Osteocyte (in vitro differentiated cells): ENCODE results near the gene BNC2. TPM values are rescaled to one million over a fixed set of nuclear protein-coding genes. Genes with fewer than 3 reads are reported as not detected.

ENCODE experiments used
- DNase-seq: peaks from one replicate; pipeline ENCODE4 v3.0.0; 2021; ENCODE audit warnings: mixed read lengths; ENCODE audit not compliant: unreplicated experiment; ENCODE audit errors: extremely low spot score
- H3K27ac Mint-ChIP-seq: one replicate; pipeline ENCODE4 v1.8.0; 2021; ENCODE audit warnings: mild to moderate bottlenecking, mixed read lengths; ENCODE audit not compliant: unreplicated experiment
- H3K27me3 Mint-ChIP-seq: one replicate; pipeline ENCODE4 v1.8.0; 2021; ENCODE audit warnings: mixed read lengths; ENCODE audit not compliant: unreplicated experiment
- H3K36me3 Mint-ChIP-seq: one replicate; pipeline ENCODE4 v1.8.0; 2021; ENCODE audit warnings: mixed read lengths; ENCODE audit not compliant: unreplicated experiment
- H3K4me1 Mint-ChIP-seq: one replicate; pipeline ENCODE4 v1.8.0; 2021; ENCODE audit warnings: mixed read lengths; ENCODE audit not compliant: unreplicated experiment
- H3K4me3 Mint-ChIP-seq: one replicate; pipeline ENCODE4 v1.8.0; 2021; ENCODE audit warnings: mild to moderate bottlenecking, moderate library complexity, mixed read lengths; ENCODE audit not compliant: unreplicated experiment
- H3K9me3 Mint-ChIP-seq: one replicate; pipeline ENCODE4 v1.8.0; 2021; ENCODE audit warnings: mixed read lengths; ENCODE audit not compliant: unreplicated experiment
- total RNA-seq: library from RNA; stranded (reverse); gene quantifications from 2 replicates; pipeline ENCODE4 v1.2.1, GENCODE V29; 2021
- TF ChIP-seq, protein P1 (sequence below): fragments of 200-600 bp; sonication (generic); IDR thresholded peaks from 2 replicates; pipeline ENCODE4 v1.5.0; 2021; ENCODE audit warnings: antibody characterized with exemption, mild to moderate bottlenecking, moderate library complexity

BNC2 gene
- total RNA-seq, 1 donor from 2014 or later, result 66.5 TPM

DNA sequence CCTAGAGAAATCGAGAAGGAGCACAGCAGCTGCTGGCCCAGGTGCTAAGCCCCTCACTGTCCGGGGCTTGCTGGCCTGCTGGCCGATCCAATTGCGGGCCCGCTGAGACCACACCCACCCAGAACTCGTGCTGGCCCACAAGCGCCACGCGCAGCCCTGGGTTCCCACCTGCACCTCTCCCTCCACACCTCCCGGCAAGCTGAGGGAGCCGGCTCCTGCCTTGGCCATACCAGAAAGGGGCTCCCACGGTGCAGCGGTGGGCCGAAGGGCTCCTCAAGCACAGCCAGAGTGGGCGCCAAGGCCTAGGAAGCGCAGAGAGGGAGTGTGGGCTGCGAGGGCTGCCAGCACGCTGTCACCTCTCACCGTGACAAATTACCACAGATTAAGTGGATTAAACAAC lies 6.8 kb upstream of the BNC2 start:
- peaks cover 2% of the 10 kb centered on the region for H3K4me1 Mint-ChIP-seq
- H3K27me3 Mint-ChIP-seq, result no peaks in the 10 kb centered on the region
- H3K36me3 Mint-ChIP-seq, result no peaks in the 10 kb centered on the region
- H3K9me3 Mint-ChIP-seq, result no peaks in the 10 kb centered on the region
- H3K4me3 Mint-ChIP-seq, result no peak overlapping the region
- no peak for DNase-seq
- no peak overlapping the region for H3K27ac Mint-ChIP-seq
- TF ChIP-seq, protein P1, sequence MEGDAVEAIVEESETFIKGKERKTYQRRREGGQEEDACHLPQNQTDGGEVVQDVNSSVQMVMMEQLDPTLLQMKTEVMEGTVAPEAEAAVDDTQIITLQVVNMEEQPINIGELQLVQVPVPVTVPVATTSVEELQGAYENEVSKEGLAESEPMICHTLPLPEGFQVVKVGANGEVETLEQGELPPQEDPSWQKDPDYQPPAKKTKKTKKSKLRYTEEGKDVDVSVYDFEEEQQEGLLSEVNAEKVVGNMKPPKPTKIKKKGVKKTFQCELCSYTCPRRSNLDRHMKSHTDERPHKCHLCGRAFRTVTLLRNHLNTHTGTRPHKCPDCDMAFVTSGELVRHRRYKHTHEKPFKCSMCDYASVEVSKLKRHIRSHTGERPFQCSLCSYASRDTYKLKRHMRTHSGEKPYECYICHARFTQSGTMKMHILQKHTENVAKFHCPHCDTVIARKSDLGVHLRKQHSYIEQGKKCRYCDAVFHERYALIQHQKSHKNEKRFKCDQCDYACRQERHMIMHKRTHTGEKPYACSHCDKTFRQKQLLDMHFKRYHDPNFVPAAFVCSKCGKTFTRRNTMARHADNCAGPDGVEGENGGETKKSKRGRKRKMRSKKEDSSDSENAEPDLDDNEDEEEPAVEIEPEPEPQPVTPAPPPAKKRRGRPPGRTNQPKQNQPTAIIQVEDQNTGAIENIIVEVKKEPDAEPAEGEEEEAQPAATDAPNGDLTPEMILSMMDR, result no peak

DNA sequence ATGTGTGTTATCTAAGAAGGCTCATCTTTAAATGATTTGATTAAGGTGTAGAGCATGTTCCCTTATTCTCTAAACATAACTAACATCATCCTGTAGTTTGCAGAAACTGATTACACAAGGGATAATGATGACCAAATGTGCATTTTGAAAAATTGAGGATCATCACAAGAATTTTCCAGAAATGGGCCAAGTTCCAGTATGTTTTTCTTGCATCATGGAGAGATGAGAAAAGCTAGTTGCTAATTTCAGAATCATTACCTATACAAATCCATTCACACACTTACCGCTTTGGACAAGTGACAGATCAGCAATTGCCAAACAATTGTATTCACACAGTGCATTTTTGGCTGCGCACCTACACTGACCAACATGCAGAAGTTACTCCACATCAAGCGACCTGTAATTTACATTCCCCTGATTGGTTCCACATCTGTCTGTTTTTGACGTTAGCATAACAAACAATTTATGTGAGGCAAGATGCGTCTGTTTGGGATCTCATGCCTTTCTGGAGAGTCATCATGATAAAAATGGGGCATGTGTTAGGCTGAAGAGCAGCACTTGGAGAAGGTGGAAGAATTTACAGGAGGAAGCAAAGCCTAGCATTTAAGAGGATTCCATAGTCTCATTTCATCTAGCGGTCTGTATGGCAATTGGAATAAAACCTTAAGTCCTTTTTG lies 2.8 kb upstream of the BNC2 start:
- peaks cover 21% of the 10 kb centered on the region for H3K4me1 Mint-ChIP-seq
- no peaks in the 10 kb centered on the region for H3K36me3 Mint-ChIP-seq
- no peak overlapping the region for H3K27ac Mint-ChIP-seq
- H3K27me3 Mint-ChIP-seq, result no peaks in the 10 kb centered on the region
- no peak overlapping the region for H3K4me3 Mint-ChIP-seq
- DNase-seq, result no peak
- TF ChIP-seq, protein P1, result no peak
- H3K9me3 Mint-ChIP-seq, result no peaks in the 10 kb centered on the region

DNA sequence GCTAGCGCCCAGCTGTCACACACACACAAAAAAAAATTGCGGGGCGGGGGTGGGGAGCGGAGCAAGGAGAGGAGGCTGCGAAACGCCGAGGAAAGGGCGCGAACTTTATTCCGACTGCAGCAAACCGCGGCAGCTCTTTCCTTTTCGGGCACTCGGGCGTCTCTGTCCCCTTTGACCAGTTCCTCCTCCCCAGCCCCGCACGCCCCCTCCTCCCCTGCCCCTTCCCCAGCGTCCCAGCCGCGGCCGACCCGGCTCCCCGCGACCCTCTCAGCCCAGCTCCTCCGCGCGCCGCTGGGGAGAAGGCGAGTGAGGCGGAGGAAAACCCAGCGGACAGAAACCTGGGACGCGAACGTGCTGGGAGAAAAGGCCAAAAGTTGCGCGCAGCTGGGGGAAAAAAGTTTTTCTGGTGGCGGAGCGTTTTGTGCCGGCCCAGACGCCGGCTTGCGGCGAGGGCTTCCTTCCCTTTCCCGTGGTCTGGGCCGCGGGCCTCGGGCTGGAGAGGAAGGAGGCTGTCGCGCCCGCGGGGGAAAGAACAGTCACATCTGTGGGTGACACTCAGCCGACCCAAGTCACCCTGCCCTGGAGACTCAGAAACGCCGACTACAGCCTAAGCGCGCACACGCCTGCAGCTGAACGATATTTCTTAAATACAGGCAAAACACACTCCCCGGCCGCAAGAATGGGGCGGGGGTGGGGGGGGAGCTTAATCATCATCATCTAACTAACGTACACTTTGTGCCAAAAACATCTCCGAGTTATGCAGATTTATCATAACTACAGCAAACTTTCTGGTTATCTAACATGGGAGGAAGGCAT lies 1.1 kb upstream of the BNC2 start:
- TF ChIP-seq, protein P1, result no peak
- peaks cover 38% of the 10 kb centered on the region for H3K4me1 Mint-ChIP-seq
- no peaks in the 10 kb centered on the region for H3K9me3 Mint-ChIP-seq
- no peaks in the 10 kb centered on the region for H3K36me3 Mint-ChIP-seq
- H3K27me3 Mint-ChIP-seq, result no peaks in the 10 kb centered on the region
- peak overlapping the region; percentile 94 for H3K27ac Mint-ChIP-seq
- no peak for DNase-seq
- peak overlapping the region; percentile 95 for H3K4me3 Mint-ChIP-seq

DNA sequence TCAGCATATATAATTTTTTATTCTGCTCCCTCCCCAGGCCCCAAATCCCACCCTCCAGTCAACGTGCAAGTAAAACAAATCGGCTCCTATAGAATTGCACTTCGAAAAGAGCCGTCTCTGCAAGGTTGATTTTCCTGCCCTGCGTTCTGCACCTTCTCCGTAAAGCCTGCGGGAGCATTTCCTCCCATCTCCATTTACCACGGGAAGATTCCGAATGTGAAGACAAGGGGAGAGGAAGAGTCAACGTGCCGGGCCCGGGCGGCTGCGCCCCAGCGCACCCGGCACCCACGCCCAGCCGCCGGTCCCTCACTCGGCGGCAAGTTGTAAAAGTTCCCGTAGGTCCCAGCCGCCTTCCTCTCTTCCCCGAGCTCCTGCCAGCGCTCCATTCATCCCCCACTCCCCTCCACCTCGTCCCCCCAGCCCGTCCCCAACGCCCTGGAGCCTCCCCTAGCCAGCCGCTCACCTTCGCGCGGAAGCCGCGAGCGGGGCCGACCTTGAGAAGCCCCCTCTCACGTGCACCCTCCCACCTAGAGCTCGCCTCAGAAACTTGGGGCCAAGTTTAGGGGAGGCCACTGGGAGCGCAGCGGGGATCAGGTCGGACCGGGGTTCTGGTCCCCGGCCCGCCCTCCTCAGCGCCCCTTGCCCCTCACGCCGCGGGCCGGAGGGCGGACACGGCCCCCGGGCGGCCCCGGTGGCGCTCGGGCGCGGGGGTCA lies 431 bp downstream of the BNC2 start:
- no peak for DNase-seq
- H3K4me1 Mint-ChIP-seq, result peaks cover 51% of the 10 kb centered on the region

More for the DNA sequence above, 431 bp downstream of the BNC2 start:
- Mint-ChIP-seq H3K36me3 (no peaks in the 10 kb centered on the region), H3K27me3 (no peaks in the 10 kb centered on the region), H3K27ac (peak overlapping the region; percentile 94), H3K9me3 (no peaks in the 10 kb centered on the region), H3K4me3 (peak overlapping the region; percentile 95)
- TF ChIP-seq, protein P1, result no peak
